Keratinocyte (primary cell): ENCODE measurements around the gene KMT5B.

Experiments used
- CTCF ChIP-seq, 3 experiments: IDR thresholded peaks in 1 of 3; conservative IDR thresholded peaks in 1 of 3; optimal IDR thresholded peaks in 1 of 3; 2 replicates in 2 of 3; 3 replicates in 1 of 3; pipeline versions ENCODE3 to v1.5.1; 2011; ENCODE audit warnings: low read length in 3 of 3, mild to moderate bottlenecking in 3 of 3, moderate library complexity in 2 of 3, control low read depth in 1 of 3, inconsistent platforms in 1 of 3; ENCODE audit not compliant: insufficient read depth in 2 of 3; ENCODE audit errors: extremely low read depth in 1 of 3
- EZH2 ChIP-seq: IDR thresholded peaks from one replicate; pipeline ENCODE4 v1.6.1; 2012; ENCODE audit warnings: inconsistent platforms, mild to moderate bottlenecking, low read length, moderate library complexity

GRCh38 chr11:68196219-68196618, 16.9 kb downstream of the KMT5B start:
- no peak for TF ChIP-seq CTCF (optimal IDR thresholded peaks at IDR 0.05 in 1 of 3, IDR thresholded peaks at IDR 0.05 in 1 of 3, conservative IDR thresholded peaks at IDR 0.05 in 1 of 3; ENCODE audit: extremely low read depth in 1 of 3, insufficient read depth in 2 of 3, low read length in 3 of 3)
- TF ChIP-seq EZH2: no peak
